ENCODE measurements around the gene ZNF444.

- TF ChIP-seq CTCF (optimal IDR thresholded peaks at IDR 0.05 in 1 of 3, IDR thresholded peaks at IDR 0.05 in 1 of 3, conservative IDR thresholded peaks at IDR 0.05 in 1 of 3; ENCODE audit: extremely low read depth in 1 of 3, insufficient read depth in 2 of 3, low read length in 3 of 3): no peak
- no peak for TF ChIP-seq EZH2 (IDR thresholded peaks at IDR 0.05; ENCODE audit: low read length)
Measured at GRCh38 chr19:56139847-56140582, 1.1 kb upstream of the ZNF444 start.

All from keratinocyte (primary cell).